Nephron progenitor cell (in vitro differentiated cells): Measurements from ENCODE around the gene LAMC2.
A peak's percentile ranks its signal among the peaks of the same experiment; 100 is the strongest.

ENCODE experiments used
- DNase-seq: peaks from one replicate; pipeline ENCODE4 v3.0.0; 2021
- H3K27ac Mint-ChIP-seq: 2 replicates; pipeline ENCODE4 v1.8.0; 2021; ENCODE audit warnings: mild to moderate bottlenecking, moderate library complexity, mixed read lengths
- H3K27me3 Mint-ChIP-seq: 2 replicates; pipeline ENCODE4 v1.8.0; 2021; ENCODE audit warnings: mild to moderate bottlenecking, low read depth, mixed read lengths; ENCODE audit not compliant: poor library complexity
- H3K36me3 Mint-ChIP-seq: 2 replicates; pipeline ENCODE4 v1.8.0; 2021; ENCODE audit warnings: low read depth, mixed read lengths
- H3K4me1 Mint-ChIP-seq: 2 replicates; pipeline ENCODE4 v1.8.0; 2021; ENCODE audit warnings: mixed read lengths
- H3K4me3 Mint-ChIP-seq: 2 replicates; pipeline ENCODE4 v1.8.0; 2021; ENCODE audit warnings: mild to moderate bottlenecking, moderate library complexity, mixed read lengths
- H3K9me3 Mint-ChIP-seq: 2 replicates; pipeline ENCODE4 v1.8.0; 2021; ENCODE audit warnings: mild to moderate bottlenecking, moderate library complexity, mixed read lengths
- CTCF ChIP-seq: fragments of 200-600 bp; sonication (generic); IDR thresholded peaks from 2 replicates; pipeline ENCODE4 v1.5.0; 2021; ENCODE audit warnings: antibody characterized with exemption

The LAMC2 gene

GRCh38 chr1:183288583-183288982, 102.5 kb downstream of the LAMC2 start:
- Mint-ChIP-seq H3K27ac (no peak overlapping the region), H3K9me3 (peaks cover 3% of the 10 kb centered on the region), H3K36me3 (no peaks in the 10 kb centered on the region), H3K4me3 (no peak overlapping the region), H3K27me3 (peaks cover 31% of the 10 kb centered on the region), H3K4me1 (peaks cover 49% of the 10 kb centered on the region)
- DNase-seq = no peak
- TF ChIP-seq CTCF = no peak

- Mint-ChIP-seq H3K27me3 (peaks cover 32% of the 10 kb centered on the region), H3K36me3 (no peaks in the 10 kb centered on the region), H3K27ac (no peak overlapping the region), H3K4me3 (no peak overlapping the region), H3K9me3 (peaks cover 3% of the 10 kb centered on the region), H3K4me1 (peaks cover 48% of the 10 kb centered on the region)
- DNase-seq = no peak
- TF ChIP-seq CTCF = no peak
These were observed 103.0 kb downstream of the LAMC2 start for GRCh38 chr1:183289051-183289496.

GRCh38 chr1:183290628-183291027, 104.6 kb downstream of the LAMC2 start:
- Mint-ChIP-seq H3K9me3 (peaks cover 3% of the 10 kb centered on the region), H3K4me1 (peaks cover 36% of the 10 kb centered on the region), H3K36me3 (no peaks in the 10 kb centered on the region), H3K27ac (no peak overlapping the region), H3K27me3 (peaks cover 27% of the 10 kb centered on the region), H3K4me3 (no peak overlapping the region)
- no peak for TF ChIP-seq CTCF
- DNase-seq = no peak

GRCh38 chr1:183291216-183291762, 105.2 kb downstream of the LAMC2 start:
- Mint-ChIP-seq H3K36me3 (no peaks in the 10 kb centered on the region), H3K9me3 (peaks cover 3% of the 10 kb centered on the region), H3K4me1 (peaks cover 36% of the 10 kb centered on the region), H3K4me3 (no peak overlapping the region), H3K27me3 (peaks cover 26% of the 10 kb centered on the region), H3K27ac (no peak overlapping the region)
- no peak for DNase-seq
- TF ChIP-seq CTCF = no peak

- no peak for TF ChIP-seq CTCF
- peaks cover 36% of the 10 kb centered on the region for H3K4me1 Mint-ChIP-seq
- no peak overlapping the region for H3K4me3 Mint-ChIP-seq
- H3K9me3 Mint-ChIP-seq = peaks cover 3% of the 10 kb centered on the region
- no peak overlapping the region for H3K27ac Mint-ChIP-seq
- peaks cover 26% of the 10 kb centered on the region for H3K27me3 Mint-ChIP-seq
- H3K36me3 Mint-ChIP-seq = no peaks in the 10 kb centered on the region
- peak; percentile 25 for DNase-seq
These were observed 105.9 kb downstream of the LAMC2 start for GRCh38 chr1:183291802-183292514.

GRCh38 chr1:183293241-183293640, 107.2 kb downstream of the LAMC2 start:
- no peaks in the 10 kb centered on the region for H3K36me3 Mint-ChIP-seq
- peaks cover 3% of the 10 kb centered on the region for H3K9me3 Mint-ChIP-seq
- no peak overlapping the region for H3K4me3 Mint-ChIP-seq
- peaks cover 36% of the 10 kb centered on the region for H3K4me1 Mint-ChIP-seq
- no peak for DNase-seq
- peaks cover 27% of the 10 kb centered on the region for H3K27me3 Mint-ChIP-seq
- no peak overlapping the region for H3K27ac Mint-ChIP-seq
- TF ChIP-seq CTCF = no peak
